ENCODE results near the gene STARD7.
"Not testable (repeated sequence)": the region's sequence is repeated elsewhere in the genome, so short reads cannot be mapped to it uniquely, and the experiment has no call there.

STARD7 gene

DNA sequence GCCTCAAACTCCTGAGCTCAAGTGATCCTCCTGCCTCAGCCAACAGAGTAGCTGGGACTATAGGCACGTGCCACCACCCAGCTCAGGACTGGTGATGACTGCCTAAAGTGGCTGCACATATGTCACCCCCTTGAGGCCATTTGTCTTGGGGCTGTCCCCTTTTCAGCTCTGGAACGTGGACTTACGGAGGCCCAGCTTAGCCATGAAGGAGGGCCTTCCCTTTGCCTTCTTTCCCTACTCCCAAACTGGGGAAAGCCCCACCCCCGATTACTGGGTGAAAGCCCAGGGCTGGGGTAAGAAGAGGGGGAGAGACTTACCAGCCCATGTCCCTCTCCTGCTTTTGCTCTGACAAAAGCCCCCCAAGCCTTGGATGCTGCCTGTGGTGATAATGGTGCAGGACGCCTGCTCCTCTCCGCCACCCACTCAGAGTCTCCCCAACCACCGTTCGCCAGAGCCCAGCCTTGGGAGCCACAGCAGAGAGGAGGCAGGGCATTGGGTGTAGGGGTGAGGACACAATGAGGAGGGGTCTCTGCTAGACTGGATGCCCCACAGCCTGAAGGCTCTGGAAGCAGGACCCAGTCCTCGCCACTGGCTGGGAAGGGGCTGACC is 60.9 kb downstream of the STARD7 start:
- DNase-seq (ENCODE audit: low read depth), result no peak

DNA sequence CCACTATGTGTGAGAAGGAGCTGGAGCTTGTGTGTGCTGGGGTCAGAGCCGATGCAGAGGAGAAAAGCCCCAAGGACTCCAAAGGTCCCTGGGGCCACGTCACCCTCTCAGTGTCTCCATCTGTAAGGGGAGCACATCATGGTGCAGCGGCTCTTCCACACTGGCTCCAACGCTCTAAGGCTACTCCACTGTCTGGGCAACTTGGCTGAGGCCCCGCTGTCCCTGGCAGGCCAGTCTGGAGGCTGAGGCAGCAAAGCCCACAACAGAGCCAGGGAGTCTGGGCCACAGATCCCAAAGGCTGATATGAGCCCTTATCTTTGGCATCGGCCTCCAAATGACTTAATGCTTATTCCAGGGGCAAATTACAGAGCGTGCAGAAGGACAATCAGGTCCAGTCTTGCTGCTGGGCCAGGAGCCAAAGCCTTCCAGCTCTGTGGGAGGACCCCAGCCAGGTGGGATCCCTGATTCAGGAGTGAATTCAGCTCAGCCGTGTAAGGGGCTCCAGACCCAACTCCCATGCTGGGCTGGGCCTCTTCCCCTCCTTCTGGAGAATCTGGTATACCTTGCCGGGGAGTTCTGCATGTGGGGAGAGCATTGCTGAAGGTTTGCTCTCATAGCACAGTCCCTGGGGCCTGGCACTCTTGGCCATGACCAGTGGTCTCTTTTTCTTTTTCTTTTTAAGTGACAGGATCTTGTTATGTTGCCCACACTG is 61.6 kb downstream of the STARD7 start:
- no peak for DNase-seq (ENCODE audit: low read depth)

DNA sequence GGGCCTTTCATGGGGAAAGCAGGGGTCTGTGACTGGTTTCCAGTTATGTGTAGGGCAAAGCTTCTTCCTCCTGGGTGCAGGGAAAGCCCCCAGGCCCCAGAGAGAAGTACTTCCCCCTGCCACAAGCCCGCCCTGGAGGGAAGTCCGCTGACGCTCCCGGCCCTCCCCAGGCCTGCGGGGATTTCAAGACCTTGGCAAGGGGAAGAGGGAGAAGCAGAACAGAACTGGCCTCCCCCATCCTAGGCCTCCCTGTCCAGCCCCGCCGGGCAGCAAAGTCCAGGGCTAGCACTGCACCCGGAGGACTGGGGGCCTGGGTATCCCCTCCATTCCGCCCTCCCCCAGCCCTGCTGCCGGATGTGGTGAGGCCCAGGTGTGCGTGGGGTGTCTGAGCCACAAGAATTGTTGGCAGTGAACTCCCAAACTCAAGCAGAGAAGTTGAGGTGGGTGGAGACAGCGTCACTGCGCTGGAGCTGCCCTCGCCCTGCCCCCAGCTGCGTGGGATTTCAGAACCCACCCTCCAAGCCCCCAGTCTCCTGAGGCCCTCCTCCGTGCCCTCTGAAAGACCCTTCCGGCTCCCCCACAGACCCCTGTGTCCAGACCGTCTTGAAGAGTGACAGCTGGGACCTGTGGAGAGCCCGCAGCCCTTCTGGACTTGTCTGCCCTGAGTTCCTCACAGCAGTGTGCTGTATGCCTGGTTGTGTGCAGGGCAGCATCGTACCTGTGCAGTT is 62.3 kb downstream of the STARD7 start:
- DNase-seq (ENCODE audit: low read depth), result peak; percentile 58

DNA sequence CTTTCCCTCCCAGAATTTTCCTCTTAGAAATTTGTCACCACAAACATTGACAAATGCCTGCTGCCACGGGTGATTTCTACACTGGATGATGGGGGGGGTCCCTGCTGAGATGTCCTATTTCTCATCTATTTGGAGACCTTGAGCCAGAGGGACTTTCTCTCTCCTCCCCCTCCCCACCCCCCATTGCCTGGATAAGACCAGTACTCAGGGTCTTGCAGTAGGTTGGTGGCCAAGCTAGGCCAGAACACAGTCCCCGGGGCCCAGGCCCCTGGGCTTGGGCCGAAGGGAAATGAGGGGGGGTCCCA is 62.8 kb downstream of the STARD7 start:
- DNase-seq (ENCODE audit: low read depth), result no peak

DNA sequence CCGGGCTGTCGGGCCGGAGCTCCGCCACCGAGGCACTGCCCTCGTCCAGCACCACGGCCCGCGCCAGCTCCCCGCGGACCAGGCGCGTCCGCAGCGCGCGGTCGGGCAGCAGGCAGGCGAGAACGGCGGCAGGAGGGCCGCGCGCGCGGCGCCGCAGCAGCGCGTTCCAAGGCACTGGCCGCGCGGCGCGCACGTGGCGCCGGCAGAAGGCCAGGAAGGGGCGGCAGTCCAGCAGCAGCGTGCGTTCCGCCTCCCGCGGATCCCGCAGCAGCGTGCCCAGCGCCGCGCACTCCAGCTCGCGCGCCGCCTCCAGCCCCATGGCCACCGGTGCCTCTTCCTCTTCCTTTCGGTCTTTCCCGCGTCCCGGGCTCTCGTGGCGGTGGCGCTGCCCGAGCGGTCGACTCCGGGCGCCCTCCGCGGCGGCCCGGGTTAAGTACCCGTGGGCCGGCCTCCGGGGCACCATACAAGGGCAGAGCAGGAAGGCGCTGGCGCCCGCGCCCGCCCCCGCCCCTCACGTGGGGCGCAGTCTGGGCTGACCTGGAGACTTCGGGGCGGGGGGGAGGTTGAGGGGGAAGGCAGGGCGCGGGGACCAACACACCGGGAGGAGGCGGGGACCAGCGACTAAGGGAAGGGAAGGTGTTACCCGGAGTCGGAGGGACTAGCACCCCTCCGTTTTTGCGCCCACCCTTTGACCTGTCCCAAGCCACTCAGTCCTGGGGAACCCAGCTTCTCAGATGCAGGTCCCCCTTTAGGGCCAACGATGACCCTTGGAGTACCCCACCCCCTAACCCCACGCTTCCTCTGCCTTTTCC is 63.4 kb downstream of the STARD7 start, which contains the start of gene DUSP2:
TSS of gene DUSP2 (minus strand) at position 405 of the 812 bp plus-strand sequence. CDS start at position 319, 86 bp downstream.
- peak; percentile 78 for DNase-seq (ENCODE audit: low read depth)

DNA sequence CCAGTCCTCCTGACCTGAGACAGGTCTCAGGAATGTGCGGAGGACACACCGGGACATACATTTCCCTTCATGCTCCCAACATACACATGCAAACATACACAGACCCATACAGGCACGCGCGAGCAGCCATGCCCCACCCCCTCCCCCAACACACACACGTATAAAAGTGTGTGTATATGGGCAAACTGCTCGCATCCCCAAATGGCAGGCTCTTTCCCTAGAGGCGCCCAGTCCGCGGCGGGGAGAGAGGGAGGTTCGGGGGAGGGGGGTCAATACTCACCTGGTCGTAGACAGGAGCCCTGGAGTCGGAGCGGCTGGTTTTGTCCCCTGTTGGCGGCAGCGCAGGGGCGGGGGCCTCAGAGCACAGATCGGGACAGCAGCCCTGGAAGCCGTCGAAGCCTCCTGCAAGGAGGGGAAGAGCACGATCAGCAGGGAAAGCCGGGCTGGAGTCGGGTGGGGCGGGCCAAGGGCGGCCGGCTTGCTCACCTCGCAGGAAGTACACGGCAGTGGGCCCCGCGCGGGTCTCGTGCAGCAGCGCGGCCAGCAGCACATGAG is 64.1 kb downstream of the STARD7 start:
- DNase-seq (ENCODE audit: low read depth), result no peak

DNA sequence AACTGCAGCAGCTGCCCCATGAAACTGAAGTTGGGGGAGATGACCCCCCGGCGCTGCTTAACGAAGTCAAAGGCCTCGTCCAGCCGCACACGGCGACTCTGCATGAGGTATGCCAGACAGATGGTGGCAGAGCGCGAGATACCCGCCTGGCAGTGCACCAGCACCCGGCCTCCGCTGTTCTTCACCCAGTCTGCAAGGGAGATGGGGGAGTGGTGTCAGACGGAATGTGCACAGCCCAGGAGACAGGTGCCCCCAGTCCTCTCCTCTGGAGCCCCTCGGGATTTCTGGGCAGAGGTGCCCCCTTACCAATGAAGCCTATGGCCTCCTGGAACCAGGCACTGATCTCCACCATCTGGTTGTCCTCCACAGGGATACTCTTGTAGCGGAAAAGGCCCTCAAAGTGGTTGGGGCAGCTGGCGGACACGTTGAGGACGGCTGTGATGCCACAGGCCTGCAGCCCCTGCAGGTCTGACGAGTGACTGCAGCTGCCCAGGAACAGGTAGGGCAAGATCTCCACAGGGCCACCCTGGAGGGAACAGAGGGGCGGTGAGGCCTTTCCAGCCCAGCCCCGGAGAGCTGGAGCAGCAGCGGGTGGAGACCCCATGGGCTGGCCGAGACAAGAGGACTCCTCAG is 64.7 kb downstream of the STARD7 start:
- no peak for DNase-seq (ENCODE audit: low read depth)

DNA sequence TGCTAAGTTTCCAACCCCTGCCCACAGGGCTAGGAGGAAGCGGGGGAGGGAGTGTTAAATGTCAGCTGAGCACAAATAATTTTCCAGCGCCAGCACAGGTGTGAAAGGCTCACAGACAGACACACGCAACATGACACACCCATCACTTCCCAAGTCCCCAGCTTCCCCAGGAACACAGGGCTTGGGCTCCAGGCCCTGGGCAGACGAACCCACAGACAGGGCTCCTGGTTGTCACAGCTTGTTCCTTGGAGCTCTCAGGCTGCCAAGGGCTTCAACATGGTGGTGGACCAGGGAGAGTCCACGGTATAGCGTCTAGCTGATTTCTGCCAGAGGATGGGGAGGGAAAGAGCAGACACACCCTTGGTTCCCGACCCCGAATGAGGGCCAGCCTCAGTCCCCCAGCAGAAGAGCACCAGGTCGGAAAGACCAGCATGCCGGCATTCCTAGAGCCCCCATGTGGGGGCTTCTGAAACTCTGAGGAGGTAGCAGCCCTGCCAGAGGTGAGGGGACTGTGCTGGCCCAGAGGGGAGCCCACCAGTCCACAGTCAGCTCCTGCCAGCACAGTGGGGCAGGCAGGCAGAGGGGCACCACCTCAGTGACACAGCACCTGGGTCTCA is 65.3 kb downstream of the STARD7 start:
- DNase-seq (ENCODE audit: low read depth), result no peak

DNA sequence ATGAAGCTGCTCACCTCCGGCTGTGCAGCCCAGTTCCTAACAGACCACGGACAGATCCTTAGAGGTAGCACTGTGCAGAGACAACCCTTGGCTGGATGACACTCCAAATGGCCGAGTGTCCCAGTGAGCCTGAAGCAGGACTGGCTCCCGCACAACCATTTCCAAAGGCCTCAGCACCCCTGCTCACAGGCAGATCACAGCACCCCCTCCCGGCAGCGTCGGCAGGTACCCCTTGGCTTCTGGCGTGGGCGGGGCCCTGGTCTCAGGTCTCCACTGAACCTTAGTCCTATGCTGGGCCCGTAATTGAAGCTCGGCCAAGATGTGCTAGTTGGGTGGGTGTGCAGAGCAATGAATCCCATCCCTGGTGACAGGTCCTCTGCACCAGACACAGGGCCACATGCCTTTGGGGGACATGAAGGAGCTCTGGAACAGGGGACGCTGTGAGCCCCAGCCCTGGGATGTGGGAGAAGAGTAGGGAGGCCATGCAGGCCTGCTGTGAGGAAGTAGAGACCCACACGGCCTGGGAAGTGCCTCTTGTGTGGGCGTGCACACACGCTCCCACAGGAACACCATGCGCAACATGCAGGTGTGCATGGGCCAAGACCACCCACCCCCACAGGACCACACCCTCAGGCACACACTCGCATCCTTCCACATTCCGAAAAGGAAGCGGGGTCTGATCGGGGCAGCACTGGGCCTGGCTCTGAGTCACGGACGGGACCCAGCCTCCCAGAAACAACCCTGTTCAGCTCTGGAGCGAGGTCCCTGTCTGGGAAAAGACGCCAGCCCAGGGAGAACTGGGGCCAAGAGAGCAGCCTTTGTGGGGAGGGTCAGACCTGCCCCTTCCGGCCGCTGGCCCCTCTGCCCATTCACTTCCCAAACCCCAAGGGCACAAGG is 66.2 kb downstream of the STARD7 start:
- DNase-seq (ENCODE audit: low read depth), result no peak

DNA sequence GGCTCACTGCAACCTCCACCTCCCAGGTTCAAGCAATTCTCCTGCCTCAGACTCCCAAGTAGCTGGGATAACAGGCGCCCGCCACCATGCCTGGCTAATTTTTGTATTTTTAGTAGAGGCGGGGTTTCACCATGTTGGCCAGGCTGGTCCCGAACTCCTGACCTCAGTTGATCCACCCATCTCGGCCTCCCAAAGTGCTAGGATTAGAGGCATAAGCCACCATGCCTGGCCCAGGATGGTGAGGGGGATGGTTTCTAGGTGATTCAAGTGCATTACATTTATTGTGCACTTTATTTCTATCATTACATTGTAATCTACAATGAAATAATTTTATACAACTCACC is 67.0 kb downstream of the STARD7 start:
- not testable (repeated sequence) for DNase-seq (ENCODE audit: low read depth)

DNA sequence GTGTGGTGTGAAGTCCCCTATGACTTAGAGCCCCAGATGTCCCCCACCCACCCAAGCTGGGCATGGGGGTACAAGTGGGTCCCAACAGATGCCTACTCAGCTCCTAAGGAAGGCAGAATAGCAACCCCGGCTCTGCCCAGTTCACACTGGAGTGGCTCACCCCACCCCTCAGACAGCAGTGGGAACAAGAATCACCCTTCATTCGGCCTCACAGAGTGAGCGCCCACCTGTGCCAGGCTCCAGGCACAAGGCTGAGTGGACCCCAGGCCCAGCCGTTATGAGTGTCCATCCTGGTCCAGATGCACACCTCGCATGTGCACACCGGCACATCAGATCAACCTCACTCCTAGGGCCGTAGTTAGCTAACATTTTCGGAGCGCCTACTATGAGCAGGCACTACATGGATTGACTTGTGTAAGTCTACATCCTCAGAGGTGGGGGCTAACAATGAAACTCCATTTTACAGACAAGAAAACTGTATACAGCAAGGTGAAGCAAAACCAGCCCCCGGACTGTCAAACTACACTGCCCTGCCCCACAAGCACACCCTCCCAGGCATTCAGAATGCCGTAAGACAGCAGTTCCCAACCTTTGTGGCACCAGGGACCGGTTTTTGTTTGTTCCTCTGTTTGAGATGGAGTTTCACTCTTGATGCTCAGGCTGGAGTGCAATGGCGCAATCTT is 67.5 kb downstream of the STARD7 start:
- DNase-seq (ENCODE audit: low read depth), result no peak

DNA sequence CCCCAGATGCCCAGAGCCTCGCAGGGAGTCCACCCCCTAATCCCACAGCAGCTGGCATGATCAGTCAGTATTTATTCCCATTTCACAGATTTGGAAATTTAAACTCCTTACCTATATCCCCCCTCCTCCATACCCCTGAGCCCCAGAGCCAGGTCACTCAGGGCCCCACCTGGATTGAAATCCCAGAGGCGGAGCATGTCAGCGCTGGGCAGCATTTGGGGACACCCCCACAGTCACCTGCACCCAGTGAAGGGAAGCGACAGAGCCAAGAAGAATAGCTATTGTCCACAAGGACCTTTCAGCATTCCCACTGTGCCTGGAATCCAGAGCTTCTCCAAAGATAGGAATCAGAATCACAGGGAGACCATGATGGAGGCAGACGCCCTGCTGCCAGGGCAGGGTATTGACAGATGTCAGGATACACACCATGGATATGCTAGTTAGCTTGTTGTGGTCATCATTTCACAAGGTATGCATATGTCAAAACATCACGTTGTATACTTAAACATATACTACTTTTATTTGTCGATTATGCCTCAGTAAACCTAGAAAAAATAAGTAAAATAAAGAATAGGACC is 69.4 kb downstream of the STARD7 start:
- no peak for DNase-seq (ENCODE audit: low read depth)

DNA sequence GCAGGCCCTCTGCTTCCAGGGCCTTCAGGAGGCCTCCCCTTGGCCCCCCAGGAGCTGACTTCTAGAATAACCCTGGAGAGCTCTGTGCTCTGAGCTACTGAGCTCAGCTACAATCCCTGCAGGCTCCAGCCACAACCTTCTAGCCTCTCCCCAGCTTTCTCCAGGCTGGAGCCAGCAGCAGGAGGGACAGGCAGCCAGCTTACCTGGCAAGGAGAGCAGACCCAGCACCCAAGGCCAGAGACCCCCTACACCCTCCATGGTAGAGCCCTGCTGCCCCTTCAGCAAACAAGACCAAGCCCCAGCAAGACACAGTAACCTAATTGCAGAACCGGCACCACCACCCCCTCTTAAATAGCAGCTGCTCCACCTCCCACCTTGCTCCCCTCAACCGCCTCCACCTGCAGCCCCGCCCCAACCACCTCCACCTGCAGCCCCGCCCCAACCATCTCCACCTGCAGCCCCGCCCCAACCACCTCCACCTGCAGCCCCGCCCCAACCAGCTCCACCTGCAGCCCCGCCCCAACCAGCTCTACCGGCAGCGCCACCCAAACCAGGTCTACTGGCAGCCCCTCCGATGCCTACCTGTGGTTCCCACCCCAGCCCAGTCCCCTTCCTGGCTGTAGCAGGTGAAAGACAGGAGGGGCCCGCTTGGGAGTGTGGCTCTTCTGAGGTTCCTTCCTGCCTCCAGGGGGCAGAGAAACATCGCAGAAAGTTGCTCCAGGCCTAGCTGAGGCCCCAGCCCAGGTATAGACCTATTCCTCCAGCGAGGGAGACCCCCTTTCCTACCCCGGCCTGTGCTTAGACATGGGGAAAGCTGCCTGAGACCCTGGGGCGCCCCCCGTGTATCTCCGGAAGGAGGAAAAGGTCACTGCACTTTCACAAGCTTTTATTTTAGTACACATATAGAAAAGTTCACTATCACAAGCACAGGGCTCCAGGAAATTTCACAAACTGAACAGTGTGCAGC is 70.2 kb downstream of the STARD7 start, which contains the start of gene ASTL:
TSS of gene ASTL (minus strand) at position 324 of the 967 bp plus-strand sequence. CDS start at position 258, 66 bp downstream.
- DNase-seq (ENCODE audit: low read depth), result no peak

DNA sequence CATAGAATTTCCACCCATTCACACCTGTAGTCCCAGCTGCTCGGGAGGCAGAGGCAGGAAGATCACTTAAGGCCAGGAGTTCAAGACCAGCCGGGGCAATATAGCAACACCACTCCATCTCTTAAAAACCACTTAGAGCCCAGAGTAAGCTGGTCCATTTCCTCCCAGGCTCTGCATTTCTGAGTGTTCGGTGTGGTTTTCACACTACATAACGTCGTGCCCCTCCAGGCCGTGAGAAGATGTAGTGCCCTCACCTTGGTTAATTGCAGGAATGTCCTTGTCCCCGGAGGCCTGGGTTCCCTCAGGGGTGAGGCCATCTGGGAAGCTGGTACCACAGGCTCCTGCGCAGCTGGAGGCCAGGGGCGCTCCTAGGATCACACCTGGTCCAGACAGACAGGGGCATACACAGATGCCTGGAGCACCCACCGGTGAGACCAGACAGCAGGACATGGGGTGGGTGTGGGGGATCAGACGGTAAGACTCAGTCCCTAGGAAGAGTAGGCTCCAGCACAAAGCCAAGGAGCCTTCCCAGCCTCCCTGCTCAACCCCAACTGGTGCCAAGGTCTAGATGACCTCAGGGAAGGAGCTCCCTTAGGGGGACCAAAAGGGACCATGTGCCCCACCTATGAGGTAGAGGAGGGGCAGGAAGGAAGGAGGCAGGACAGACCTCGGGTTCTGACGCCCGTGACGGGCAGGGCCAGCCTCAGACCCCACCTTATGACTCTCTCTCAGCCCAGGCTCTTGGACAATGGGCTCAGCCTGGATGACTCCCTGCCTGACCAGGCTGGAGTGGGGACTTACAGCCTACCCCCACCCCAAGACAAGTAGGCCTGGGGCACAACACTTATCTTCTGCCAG is 71.1 kb downstream of the STARD7 start:
- no peak for DNase-seq (ENCODE audit: low read depth)

DNA sequence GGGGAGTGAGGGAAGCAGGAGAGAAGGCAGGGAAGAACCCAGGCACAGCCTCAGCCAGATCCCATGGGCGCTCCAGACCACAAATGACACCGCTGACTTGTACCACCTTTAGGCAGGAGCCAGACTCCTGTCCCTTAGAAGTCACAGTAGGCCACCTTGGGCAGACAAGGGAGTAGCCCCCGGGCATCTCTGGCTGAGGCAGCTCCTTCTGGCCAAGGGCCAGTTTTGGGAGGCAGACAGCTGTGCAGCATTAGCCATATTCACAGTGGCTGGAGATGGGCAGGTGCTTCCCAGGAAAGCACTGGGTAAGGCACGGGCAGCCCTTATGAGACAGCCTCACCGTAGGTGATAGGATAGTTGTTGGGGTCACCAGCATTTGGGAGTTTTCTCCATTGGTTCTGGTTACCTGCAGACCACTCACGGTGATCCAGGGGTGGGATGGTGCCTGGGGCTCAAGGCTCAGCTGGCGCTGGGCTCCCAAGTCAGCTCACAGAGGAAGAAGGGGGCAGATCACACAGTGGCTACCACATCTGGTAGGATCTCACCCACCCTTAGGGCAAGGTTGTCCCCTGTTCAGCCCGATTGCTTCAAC is 72.4 kb downstream of the STARD7 start:
- DNase-seq (ENCODE audit: low read depth), result no peak

DNA sequence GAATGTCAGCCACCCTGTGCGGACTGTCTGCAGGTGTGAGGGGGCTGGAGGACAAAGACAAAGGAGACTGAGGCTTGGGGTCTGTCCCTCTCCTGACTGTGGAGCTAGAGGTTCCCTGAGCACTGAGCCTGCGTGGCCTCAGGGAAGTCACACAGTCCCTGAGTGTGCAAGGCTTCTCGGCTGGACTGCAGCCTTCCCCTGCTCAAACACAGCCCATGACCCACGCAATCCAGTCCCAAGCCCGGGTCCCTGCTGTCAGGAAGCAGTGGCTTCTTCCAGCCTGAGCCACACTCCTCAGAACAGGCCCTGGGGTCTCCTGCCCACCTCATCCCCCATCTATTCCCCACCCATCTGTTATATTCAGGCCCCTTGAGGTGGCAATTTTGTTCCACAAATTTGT is 73.0 kb downstream of the STARD7 start:
- no peak for DNase-seq (ENCODE audit: low read depth)

DNA sequence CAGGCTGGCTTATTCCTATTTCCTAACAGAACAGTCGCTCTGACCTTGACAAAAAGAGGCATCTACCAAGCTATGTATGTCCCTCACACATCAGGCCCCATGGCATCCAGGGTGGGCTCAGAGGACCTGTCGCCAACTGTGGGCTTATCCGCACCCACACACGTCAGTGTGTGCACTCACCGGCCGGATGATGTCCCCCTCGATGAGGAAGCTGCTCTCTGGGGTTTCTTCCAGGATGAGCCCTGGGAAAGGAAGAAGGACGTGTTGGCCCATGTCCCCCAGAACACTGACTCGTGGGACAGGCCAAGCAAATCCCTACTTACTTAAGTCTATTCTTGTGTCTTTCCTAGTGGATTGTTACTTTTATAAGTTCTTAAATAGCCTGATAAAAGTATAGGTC is 73.5 kb downstream of the STARD7 start:
- no peak for DNase-seq (ENCODE audit: low read depth)

All from CMK (cell line).